Measurements from ENCODE around the gene SYNE3. TPM values are rescaled to one million over a fixed set of nuclear protein-coding genes. Genes with fewer than 3 reads are reported as not detected.

The SYNE3 gene
- total and polyA plus RNA-seq, 10 of the 15 experiments (the other 5 are each of a cell fraction or from before 2014, with no cell fraction given): 1.4 to 44.1 (median 13.4) TPM

GRCh38 chr14:95518045-95518751, 1.7 kb upstream of the SYNE3 start (continued):
- TF ChIP-seq KDM1A (IDR thresholded peaks at IDR 0.05; ENCODE audit: borderline replicate concordance) (no peak), NR2C1 (IDR thresholded peaks at IDR 0.05) (no peak), CHD2 (IDR thresholded peaks at IDR 0.05; ENCODE audit: borderline replicate concordance, low read depth, low read length) (no peak), ZBTB40 (IDR thresholded peaks at IDR 0.05; ENCODE audit: borderline replicate concordance) (no peak), RFX5 (IDR thresholded peaks at IDR 0.05; ENCODE audit: low read depth, low read length) (no peak), BACH1 (IDR thresholded peaks at IDR 0.05; ENCODE audit: borderline replicate concordance) (no peak), ZNF217 (IDR thresholded peaks at IDR 0.05) (no peak), MEF2A (IDR thresholded peaks at IDR 0.05; ENCODE audit: insufficient read depth, low read depth, low read length) (0 out of 2 replicates have a peak, but pooled peaks have one; percentile 43), NRF1 (conservative IDR thresholded peaks at IDR 0.05; ENCODE audit: low read depth, low read length) (no peak), GABPA (IDR thresholded peaks at IDR 0.05; ENCODE audit: low read depth) (no peak), TCF12 (IDR thresholded peaks at IDR 0.05; ENCODE audit: low read depth, low read length) (no peak), NR2C2 (IDR thresholded peaks at IDR 0.05; ENCODE audit: borderline replicate concordance, control insufficient read depth, insufficient read length, low read depth) (no peak), SUPT20H (IDR thresholded peaks at IDR 0.05; ENCODE audit: borderline replicate concordance, control insufficient read depth, low read depth, low read length) (no peak), MEF2B (IDR thresholded peaks at IDR 0.05; ENCODE audit: partially characterized antibody, poor library complexity, severe bottlenecking) (peak; percentile 32), SPI1 (IDR thresholded peaks at IDR 0.05; ENCODE audit: borderline replicate concordance, insufficient read depth, low read depth, low read length) (no peak), POU2F2 (IDR thresholded peaks at IDR 0.05; ENCODE audit: borderline replicate concordance, low read depth, low read length) (no peak), PAX5 (IDR thresholded peaks at IDR 0.05; ENCODE audit: borderline replicate concordance, low read depth, low read length) (no peak), IKZF2 (IDR thresholded peaks at IDR 0.05) (peak in 1 of 2 experiments; percentile 22; a peak in 1 of 4 replicates), CBX5 (IDR thresholded peaks at IDR 0.05; ENCODE audit: low read depth) (no peak), CREB1 (IDR thresholded peaks at IDR 0.05; ENCODE audit: low read depth) (no peak), SIX5 (IDR thresholded peaks at IDR 0.05; ENCODE audit: low read depth, low read length, severe bottlenecking) (no peak)
- TF ChIP-seq, protein P1, sequence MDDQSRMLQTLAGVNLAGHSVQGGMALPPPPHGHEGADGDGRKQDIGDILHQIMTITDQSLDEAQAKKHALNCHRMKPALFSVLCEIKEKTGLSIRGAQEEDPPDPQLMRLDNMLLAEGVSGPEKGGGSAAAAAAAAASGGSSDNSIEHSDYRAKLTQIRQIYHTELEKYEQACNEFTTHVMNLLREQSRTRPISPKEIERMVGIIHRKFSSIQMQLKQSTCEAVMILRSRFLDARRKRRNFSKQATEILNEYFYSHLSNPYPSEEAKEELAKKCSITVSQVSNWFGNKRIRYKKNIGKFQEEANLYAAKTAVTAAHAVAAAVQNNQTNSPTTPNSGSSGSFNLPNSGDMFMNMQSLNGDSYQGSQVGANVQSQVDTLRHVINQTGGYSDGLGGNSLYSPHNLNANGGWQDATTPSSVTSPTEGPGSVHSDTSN (IDR thresholded peaks at IDR 0.05; ENCODE audit: insufficient replicate concordance, low read depth, low read length): no peak
- TF ChIP-seq, protein P2, sequence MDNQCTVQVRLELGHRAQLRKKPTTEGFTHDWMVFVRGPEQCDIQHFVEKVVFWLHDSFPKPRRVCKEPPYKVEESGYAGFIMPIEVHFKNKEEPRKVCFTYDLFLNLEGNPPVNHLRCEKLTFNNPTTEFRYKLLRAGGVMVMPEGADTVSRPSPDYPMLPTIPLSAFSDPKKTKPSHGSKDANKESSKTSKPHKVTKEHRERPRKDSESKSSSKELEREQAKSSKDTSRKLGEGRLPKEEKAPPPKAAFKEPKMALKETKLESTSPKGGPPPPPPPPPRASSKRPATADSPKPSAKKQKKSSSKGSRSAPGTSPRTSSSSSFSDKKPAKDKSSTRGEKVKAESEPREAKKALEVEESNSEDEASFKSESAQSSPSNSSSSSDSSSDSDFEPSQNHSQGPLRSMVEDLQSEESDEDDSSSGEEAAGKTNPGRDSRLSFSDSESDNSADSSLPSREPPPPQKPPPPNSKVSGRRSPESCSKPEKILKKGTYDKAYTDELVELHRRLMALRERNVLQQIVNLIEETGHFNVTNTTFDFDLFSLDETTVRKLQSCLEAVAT (IDR thresholded peaks at IDR 0.05): no peak

All from GM12878 (cell line).